ENCODE measurements around the gene VSIR.
A peak's percentile ranks its signal among the peaks of the same experiment; 100 is the strongest.

Gene VSIR

DNA sequence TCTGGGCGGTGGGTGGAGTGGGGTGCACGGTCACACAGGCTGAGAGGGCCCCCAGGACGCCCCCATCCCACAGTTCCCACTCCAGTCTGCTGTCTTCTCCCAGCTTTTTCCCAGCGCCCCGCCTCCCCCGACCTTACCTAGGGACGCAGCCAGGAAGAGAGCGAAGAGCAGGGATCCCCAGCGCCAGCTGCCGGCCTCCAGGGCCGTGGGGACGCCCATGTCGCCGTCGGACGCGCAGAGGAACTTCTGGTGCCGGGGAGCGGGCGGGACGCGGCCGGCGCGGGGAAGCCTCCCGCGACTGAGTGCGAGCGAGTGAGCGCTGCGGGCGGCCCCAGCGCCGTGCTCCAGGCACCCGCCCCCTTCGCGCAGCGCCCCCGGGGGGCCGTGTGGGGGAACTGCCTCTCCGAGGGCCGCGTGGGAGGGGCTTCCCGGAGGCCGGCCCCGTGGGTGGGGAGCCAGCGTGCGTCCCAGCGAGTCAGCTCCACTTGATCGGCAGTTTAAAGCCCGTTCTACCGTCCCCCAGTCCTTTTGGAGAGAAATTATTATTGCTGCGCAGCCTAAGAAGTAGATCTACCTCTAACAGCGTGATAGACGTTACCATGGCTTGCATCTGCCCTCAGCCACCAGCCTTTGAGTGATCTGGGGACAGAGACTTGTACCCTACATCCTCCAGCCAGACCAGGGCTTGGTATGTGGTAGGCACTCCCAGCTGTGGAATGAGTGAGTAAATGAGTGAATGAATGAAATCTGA lies at the start of gene VSIR:
Gene VSIR, minus strand, starts transcription at position 300 of the 751 bp plus-strand sequence. Its CDS starts 81 bp downstream, at position 219.
- peak; percentile 9 for DNase-seq

DNA sequence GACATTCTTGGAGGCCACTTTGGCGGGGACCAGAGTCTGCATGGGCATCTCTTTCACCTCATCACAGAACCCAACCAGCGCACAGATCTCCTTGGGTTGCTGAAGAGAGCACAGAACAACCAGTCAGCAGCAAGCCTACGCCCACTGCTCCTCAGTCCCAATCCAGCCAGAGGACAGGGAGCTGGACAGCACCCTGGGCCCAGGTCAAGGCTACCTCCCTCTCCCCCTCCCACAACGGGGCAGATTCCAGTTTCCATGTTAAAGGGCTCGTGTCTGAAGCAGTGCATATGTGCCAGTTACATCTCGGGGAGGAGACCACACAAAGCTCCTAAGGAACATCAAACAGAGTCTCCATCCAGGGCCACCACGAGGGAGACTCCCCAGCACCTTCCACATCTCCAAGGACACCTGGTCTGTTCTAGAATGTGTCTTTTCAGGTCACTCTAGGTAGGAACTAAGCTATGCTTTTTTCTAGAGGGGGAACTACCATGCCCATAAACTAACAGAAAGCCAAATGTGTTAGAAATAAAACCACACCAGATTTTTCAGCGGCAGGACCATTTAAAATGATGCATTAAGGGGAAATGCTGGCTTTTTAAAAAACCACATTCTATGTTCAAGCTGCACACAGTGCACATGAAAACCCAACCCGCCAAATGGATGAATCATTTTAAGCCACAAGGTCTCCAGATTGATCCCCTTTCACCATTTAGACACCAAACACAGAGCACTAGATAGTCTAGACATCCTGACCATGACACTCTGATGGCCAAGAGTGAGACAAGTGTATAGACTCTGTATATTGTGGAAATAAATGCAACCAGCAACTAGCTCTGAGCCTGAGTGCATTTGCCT lies 48.8 kb upstream of the VSIR start:
- DNase-seq, result no peak

DNA sequence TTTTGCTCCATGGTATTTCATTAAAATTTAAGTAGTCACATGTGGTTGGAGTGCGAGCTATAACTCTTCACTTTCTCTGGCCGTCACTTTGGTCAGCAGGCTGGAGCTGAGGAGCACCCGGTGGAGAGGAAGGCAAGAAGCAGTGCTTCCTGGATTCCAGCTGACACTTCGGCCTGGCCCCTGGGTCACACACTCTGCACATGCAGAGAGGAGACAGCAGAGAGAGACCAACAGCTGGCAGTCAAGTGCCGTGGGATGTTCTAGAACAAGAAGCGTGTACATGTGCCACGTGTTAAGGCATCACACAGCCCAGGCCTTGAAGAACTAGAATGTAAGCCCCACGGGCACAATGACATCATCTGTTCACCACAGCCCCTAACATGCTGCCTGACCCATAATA lies 47.6 kb upstream of the VSIR start:
- DNase-seq, result no peak

DNA sequence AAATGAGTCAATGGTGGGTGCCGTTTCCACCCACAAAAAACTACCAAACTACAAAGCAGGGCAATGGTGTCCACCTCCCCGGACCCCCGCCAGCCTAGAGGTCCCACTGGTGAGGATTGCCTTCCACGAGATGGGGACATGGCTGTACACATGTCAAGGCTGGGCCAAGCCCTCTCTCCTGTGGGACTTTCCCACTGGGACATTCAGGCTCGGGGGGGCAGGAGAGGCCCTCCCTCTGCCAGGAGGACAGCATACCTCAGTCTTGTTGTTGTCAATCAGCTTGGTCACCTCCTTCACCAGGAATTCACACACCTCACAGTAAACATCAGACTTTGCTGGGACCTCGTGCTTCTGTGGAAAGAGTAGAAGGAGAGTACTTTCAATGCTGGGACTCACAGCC lies 46.7 kb upstream of the VSIR start:
- DNase-seq, result no peak

DNA sequence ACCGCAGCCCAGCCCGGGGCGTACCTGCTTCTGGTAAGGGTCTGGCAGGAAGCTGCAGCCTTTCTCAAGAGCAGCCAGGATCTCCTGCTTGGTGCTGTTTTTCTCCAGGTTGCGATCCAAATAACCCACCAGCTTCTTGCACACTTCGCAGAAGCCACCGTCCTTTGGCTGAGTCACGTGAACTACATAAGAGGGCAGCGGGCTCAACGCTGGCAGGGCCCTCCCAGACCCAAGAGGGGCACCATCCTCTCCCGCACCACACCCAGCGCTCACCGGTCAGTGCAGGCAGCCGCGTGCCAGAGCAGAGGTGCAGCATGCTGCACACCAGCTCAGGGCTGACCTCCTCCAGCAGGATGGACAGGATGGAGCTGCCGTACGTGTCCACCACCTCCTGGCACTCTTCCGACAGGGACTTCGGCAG lies 46.1 kb upstream of the VSIR start:
- no peak for DNase-seq

DNA sequence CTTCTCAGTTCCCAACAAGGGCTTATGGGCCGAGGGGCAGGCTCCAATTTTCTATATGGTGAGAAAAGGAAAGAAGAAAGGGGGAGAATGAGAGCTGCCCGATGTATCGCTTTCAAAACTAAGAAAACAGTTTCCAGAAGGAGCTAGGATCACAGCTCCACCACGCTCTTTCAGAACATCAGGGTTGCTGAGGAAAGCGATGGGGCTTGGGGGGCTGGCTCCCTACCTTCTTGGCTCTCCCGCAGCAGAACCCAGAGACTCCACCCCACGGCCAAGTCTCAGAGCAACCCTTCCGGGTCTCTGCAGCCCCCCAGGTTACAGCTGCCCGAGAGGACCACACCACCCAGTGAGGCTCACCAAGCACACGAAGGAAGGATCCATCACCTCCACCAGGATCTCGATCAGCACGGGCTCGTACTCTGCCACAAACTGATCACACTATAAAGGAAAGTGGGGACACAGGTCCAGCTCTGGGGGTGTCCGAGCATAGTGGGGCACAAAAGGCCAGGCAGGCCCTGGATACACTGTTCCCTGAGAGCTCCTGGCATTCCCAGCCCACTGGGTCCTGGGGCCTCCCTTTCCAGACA lies 45.4 kb upstream of the VSIR start:
- DNase-seq, result no peak

DNA sequence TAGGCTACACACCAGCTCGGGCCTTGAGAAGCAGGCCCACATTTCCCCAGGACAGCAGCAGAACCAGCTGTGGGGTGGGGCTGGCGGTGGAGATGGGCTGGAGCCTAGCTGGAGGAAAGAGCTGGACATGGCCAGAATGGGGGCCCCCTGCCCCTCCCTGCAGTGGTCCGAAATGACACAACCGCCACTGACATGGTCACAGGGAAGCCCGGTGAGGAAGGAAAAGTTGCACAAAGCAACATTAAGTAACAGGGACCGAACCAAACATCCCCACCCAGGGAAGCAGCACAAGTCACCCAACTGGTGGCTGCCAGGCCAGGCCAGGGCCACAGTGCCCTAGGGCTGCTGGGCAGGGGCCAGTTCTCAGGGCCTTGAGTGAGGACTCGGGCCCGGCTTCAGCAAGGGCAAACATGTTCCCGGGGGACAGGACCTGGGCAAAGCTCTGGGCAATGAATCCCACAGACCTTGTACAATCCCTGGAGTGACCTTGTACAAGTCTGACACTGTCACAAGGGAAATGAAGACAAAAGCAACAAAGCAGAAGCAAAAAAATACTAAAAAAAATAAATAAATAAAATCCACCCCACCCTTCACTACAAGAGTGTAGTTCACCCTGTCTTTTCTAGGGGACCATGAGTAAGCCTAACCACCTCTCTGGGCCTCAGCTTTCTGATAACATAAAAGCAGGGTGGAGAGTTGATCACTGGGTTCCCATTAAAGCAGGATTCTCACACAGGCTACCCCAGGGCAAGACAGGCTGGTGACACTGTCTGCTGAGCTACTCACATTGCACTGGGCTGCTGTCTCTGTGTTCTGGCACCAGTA lies 44.7 kb upstream of the VSIR start:
- no peak for DNase-seq

DNA sequence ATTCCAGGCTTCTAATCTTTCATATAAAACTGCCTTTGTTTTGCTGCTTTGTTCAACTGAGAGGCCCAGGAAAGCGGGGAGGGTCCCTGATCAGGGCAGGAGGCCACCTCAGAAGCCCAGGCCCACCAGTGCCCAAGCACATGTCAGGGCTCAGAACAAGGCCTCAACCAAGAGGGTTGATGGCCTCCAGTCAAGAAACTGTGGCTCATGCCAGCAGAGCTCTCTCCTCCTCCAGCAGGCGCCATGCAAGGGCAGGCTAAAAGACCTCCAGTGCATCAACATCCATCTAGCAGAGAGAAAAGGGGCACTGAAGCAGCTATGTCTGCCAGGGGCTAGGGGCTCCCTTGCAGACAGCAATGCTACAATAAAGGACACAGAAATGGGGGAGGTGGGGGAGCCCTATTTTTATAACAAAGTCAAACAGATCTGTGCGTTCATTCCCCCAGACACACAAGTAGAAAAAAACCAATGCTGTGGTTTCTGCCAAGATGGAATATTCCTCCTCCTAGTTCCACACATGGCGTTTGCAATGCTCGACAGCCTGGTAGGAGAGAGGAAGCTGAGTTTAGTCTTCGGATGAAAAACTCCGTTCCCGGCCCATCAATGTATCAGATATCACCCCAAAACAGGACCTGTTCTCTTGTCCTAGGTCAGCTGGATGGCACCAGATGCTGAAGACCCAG lies 43.8 kb upstream of the VSIR start:
- DNase-seq, result no peak

DNA sequence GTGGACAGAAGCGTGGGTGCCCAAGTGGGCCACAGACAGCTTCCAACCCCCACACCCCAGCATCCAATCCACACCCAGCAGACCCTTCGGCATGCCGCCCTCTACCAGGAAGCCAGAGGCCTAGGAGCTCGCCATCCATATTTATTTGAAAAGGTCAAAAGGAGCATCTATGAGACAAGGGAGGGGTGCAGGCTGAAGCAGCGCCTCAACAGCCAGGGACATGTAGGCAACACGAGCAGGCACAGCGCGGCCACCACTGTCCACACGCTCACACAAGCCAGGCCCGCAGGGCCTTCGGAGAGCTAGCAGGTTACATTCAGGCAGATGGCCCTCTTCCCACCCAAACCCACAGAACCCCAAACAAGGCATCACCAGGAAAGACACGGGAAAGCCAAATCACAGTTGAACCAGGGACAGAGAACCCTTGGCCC lies 43.1 kb upstream of the VSIR start:
- no peak for DNase-seq

DNA sequence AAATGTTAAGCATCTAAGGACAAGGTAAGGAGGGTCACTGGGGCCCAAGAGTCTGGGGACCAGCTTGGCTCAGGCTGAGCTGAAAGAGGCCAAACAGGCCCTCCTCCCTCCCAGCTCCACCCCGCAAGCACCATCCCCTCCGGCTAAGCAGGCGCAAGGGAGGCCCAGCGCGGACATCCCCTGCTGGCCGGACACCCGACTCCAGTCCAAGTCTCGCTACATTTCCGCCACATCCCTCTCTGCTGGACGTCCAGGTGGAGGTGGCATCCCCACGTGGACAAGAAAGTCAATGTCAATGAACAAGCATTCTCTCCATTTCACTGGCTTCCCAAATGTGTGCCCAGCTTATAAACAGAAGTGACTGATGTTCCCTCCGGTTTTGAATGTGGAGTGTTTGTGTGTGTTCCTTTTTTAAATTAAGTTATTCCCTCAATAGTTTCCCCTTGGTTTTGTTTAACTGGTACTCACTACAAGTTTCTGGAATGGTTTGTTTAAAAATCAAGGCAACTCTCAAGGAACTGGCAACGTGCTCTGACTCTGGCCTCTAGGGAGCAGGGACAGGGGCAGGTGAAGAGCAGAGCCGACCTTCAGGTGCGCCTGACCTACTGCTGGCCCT lies 42.3 kb upstream of the VSIR start:
- no peak for DNase-seq

DNA sequence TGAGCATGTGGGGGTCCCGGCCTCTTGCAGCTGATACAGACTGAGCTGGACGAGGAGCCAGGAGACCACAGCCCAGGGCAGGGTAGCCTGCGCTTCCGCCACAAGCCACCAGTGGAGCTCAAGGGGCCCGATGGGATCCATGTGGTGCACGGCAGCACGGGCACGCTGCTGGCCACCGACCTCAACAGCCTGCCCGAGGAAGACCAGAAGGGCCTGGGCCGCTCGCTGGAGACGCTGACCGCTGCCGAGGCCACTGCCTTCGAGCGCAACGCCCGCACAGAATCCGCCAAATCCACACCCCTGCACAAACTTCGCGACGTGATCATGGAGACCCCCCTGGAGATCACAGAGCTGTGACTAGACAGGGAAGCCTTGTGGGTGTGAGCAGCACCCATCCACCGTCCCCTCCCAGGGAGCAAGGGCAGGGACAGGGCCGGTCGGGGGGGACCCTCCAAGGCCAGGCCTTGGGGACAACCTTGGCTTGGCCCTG lies 41.6 kb upstream of the VSIR start:
- DNase-seq, result no peak

DNA sequence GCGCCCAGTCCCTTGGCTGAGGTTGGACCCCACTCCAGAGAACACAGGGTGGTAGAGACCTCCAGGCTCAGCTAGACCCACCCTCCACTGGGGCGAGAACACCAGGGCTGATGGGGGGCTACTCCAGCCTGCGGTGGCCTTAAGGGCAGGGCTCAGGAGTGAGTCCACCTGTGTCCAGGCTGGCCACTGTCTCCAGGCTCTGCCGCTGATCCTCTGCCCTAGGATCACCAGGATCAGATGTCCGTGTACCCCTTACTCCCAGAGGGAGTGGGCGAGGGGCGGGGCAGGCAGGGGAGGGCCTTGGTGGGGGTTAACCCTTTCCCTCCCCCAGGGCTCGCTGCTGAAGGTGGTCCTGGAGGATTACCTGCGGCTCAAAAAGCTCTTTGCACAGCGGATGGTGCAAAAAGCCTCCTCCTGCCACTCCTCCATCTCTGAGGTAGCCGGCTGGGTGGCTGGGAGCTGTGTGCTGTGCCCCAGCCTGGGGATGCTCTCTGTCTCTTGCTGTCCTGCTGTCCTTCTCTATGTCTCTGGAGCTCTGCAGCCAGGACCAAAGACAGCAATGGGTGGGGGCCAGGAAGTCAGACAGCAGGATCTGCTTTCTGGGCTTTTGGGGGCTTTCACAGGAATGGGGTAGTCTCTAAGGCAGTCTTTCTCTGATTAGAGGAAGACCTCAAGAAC lies 39.7 kb upstream of the VSIR start:
- no peak for DNase-seq

DNA sequence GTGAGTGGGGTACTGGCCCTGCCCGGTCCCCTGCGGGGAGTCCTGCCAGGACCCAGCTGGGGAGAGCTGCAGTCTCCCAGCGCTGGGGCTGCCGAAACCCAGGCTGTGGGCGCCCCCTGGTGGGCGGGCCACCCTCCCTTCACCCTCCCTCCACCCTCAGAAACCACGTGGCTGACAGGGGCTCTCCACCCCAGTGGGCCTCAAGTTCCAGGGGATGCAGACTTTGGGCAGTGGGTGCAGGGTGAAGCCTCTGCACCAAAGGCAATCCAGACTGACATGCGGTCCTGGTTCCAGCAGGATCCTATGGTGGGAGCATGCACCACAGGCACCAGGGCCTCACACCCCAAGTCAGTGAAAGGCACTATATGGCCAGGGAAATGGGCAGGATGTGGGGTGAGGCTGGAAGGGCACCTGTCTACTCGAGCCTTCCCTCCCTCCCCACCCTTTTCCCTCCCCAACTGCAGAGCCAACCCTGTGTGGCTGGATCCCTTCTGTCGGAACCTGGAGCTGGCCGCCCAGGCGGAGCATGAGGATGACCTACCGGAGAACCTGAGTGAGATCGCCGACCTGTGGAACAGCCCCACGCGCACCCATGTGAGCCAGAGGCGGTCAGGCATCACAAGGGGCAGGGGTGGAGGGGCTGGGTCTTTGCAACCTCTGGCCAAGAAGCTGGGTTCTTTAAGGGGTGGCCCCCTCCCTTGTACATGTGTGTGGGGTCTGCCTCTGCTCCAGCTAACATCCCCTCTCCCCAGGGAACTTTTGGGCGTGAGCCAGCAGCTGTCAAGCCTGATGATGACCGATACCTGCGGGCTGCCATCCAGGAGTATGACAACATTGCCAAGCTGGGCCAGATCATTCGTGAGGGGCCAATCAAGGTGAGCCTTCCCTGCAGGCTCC lies 38.9 kb upstream of the VSIR start:
- peak; percentile 21 for DNase-seq

DNA sequence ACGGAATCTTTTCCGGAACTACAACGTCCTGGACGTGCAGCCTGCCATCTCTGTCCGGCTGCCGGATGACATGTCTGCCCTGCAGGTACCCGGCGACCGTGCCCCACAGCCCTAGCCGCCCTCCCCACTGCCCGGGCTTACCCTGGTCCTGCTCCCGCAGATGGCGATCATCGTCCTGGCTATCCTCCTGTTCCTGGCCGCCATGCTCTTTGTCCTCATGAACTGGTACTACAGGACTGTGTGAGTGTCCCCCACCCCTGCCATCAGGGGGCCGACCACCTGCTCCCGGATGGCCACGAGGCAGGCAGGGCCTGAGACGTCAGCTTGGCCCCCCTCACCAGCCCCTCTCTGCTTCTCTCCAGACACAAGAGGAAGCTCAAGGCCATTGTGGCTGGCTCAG lies 38.0 kb upstream of the VSIR start:
- DNase-seq, result no peak

DNA sequence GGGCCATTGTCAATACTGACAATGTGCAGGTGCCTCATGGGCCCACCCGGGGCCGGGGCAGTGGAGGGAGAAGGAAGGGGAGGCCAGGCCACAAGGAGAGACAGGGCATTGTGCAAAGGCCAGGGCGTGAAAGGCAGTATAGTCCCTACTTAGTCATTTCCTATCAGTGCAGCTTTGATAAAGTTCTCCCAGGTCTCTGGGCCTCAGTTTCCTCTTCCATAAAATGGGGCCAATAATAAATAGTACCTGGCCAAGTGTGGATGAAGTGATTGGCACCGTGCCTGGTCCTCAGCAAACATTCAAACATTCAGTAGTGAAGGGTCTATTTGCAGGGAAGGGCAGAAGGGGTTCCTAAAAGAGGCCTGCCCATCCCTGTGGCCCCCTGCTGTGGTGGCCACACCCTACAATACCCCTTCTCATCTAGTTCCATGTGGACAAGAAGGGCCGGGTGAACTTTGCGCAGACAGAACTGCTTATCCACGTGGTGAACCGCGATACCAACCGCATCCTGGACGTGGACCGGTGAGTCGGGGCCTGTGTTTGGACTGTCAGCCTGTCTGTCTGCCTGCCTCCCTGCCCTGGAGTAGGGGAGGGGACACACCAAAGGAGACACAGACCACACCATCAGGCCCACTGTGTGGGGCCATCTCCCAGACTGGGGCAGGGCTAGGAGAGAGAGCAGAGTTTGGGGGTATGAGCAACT lies 36.9 kb upstream of the VSIR start:
- DNase-seq, result no peak

DNA sequence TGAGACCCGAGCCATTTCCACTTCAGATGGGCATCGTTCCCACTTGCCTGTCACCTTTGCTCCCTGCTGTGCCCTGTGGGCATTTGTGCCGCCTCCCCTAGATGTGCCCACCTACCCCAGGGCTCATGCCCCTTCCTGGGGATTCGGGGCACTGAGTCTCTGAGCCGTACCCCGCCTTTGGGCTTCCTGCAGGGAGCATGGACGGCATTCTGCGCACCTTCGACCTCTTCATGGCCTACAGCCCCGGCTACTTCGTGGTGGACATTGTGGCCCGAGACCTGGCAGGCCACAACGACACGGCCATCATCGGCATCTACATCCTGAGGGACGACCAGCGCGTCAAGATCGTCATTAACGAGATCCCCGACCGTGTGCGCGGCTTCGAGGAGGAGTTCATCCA lies 36.3 kb upstream of the VSIR start:
- DNase-seq, result no peak

DNA sequence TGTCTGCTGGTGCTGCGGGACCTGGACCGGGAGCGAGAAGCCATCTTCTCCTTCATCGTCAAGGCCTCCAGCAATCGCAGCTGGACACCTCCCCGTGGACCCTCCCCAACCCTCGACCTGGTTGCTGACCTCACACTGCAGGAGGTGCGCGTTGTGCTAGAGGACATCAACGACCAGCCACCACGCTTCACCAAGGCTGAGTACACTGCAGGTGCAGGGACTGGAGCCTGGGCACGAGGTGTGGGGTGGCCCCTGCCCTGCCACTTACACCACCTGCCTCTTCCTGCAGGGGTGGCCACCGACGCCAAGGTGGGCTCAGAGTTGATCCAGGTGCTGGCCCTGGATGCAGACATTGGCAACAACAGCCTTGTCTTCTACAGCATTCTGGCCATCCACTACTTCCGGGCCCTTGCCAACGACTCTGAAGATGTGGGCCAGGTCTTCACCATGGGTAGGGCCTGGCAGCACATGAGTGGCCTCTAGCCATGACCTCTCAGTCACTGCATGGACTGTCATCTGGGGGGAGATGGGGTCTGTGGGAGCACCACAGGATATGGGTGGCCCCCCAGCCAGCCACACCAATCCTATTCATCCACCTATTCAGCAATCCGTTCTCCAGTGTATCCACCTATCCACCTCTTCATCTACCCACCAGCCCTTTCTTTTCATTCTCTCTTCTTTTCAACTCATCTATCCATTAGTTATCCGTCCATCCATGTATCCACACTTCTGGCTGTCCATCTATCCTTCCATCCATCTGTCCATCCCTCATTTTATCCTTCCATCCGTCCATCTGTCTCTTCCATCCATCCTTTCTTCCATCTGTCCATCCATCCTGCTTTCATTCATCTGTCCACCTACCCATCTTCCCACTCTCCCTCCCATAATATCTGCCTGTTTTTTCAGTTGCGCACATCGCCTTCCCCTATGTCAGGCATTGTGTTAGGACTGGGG lies 34.5 kb upstream of the VSIR start:
- no peak for DNase-seq
